GM21447 (cell line): ENCODE results near the gene TMTC2.

Experiments used
- ATAC-seq: cut with Tn5 transposase; IDR thresholded peaks from one replicate; pipeline ENCODE4 v1.9.1; 2021; ENCODE audit not compliant: unreplicated experiment

Gene TMTC2

DNA sequence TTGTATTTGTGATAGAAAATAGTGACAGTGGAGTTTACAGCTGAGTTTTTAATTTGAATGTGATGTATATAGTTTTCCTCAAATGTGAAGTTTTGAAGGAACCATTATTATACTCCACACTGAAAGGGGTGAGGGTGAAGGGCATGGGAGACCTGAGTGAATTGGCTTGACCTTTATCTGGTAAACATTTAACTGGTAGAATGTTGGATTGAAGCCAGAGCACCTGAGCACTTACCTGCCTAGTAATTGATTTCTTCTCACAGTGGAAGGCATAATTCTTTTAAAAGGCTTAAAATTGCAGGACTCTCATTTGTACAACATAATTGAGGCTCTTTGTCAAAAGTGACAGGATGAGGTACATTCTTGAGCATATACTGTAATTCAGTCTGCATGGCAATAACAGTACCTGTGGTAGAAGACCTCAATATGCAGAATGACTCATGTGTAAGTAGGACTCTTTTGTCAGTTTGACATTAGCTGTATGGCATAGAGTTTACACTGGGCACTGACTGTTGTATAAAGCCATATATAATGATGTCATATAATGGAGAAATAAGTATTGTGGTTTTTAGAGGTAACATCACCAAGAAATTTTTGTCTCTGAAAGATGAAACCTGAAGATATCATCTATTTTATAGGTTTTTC lies 309.6 kb downstream of the TMTC2 start:
- no peak for ATAC-seq

DNA sequence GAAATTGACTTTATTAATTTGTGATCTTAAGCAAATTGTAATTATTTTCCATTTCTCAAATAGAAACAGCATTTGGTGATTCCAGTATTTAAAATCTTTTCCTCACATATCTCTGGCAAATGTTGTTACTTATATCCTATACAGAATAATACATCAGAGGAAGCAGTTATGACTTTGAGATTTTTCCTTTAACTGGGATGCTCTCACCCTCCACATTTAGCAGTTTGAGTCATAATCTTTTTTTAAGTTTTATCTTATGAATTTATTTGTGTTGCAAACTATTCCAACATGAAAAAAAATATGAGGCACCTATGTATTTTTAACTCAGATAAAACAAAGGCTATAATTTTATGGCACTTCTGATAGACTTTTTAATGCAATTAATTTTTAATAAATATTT lies 311.8 kb downstream of the TMTC2 start:
- no peak for ATAC-seq

DNA sequence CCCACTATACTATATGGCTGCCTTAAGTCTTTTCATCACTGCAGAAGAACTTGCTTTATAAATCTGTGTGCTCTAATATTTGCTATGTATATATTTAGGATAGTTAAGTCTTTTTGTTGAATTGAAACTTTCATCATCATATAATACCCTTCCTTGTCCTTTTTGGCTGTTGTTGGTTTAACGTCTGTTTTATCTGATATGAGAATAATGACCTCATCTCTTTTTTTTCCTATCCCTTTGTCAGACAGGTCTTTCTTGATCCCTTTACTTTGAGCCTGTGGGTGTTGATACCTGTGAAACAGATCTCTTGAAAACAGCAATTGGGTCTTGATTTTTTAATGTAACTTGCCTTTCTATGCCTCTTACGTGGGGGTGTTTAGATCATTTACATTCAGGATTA lies 316.3 kb downstream of the TMTC2 start:
- no peak for ATAC-seq

DNA sequence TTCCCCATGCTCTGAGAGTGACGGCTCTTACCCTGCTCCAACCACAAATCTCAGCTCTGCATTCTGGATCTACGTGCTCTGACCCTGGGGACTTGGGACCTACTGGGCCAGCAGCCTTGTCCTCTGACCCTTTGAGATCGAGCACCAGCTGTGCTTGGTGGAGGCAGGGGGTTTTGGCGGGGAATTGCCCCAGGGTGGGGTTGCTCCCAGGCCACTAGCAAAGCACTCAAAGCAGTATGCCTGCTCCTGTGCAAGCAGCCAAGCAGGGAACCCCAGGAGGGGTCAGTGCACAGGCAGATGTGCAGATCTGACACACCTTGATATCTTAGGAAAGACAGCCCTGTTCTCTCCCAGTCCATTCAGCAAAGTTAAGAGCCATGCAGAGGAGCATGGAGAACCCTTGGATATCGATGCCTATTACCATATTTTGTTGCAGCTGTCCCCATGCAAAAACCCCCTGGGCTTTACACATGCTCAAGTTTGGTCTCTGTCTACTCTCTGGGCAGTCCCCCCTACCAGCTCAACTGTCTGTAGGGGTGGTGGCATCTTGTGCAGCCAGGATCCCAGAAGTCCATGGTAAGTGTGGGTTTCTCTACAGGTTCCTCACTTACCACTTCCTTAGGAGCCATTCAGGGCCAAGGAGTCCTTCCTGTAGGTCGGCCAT lies 319.0 kb downstream of the TMTC2 start:
- no peak for ATAC-seq

DNA sequence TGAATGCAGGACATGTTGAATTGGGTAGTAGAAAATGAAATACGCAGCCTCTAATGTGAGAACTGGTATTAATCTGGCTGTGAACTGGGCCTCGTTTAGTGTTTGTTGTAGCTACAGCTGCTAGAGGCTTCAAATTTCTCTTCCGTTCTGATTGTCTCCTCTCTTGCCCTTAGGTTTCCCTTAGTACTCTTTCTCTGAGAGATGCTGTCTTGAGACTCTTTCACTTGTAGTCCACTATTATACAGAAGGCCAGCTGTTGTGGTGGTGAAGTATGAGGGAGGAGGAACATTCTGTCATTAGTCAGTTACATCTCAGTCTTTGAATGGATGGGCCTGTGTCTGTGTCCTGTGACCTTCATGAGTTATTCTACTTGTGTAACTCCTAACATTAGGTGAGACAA lies 322.0 kb downstream of the TMTC2 start:
- no peak for ATAC-seq

DNA sequence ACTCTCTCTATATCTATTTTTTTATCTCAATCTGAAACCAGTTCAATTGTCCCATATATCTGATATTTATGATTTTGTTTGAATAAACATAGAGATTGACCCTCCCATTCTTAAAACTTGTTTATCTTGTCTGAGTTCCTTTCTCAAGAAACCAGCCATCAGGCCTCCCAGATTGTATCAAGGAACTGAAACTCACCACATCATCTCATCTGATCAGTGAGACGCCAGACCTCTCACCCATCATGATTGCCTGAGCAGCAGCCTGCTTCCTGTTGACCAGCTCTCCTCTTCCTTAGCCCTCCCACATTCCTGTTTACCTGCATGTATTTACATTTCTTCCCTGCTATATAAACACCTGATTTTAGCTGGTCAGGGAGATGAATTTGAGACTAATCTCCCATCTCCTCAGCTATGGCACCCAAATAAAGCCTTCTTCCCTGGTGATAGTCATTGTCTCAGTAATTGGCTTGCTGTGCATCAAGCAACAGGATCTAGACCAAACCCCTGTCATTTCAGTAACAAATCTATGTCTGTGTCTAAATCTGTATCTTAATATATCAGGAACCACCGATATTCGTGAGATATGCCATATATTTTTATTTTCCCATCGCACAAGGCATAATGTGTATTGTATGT lies 323.6 kb downstream of the TMTC2 start:
- no peak for ATAC-seq

DNA sequence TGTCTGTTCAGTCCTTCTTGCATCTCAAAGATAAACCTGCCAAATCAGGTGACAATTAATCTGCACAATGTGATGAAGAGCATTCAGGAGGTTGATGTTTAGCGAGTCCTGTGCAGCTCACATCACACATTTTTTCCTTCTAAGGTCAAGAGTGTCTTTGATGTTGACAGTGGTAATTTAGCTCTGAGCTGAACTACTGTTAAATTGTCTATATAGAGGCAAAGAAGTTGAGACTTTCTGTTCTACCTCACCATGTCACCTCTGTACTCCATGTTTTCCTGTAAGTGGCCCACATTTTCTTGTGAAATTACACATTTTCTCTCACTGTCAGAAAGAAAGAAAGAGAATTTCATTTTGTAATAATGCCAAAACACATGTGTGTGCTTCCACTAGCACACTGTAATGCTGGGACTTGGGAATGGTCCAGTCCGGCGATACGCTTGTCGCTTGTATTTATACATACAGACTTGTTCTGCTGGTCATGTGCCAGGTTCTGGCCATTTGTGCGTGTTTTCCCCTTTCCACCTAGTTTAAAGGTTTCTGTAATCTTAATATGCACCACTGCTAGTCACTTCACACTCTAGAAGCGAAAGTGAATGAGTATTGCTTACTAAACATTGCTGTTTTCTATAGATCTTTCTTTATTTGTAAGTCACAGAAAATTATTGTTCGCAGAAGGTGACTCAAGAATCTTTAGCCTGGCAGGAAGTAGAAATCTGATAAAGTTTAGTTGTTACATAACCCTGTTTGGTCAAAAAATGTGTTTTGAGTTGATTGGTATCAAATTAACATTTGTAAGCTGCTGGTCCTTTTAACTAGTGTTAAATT lies 328.9 kb downstream of the TMTC2 start:
- ATAC-seq = no peak

DNA sequence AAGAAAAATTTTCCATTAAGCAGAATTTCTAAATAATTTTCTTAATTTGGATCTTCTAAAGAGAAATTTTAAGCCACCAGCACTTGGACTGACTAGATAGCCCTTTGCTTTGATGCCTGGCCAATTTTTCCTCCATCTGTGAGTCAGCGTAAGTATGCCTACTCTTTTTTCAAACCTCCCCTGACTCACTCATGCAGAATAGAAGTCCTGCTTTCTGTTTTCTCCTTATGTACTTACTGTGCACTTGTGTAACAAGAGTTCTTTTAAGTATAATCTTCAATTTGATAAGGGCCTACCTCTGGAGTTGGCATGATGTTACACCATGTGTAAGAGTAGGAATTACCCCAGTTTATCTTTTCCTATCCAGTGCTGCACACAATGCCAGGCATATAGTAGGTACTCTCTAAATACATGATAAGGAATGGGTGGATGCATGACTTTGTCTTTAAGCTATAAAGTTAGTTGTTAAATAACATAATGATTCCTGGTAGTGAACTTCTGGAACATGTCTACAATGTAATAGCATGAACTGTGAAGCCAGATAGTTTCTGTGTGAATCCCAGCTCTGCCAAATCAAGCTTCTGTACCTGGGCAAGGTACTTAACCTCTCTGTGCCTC lies 329.6 kb downstream of the TMTC2 start:
- no peak for ATAC-seq

DNA sequence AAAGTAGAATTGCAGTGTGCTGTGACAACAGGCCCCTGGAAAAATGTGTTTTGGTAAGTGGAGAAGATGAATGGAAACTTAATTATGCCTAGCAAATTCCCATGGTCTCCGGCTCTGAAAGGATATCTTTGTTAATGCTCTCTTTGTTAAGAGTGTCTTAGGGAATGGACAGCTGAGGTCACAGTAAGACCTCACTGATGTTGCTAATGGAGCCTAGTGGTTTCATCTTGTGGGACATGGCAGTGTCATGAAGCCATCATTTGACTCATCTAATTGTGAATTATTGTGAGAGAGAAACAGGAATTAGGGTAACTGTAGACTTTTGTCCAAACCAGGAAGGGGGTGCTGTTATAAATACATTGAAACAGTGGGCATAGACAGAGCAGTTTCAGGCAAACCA lies 330.3 kb downstream of the TMTC2 start:
- ATAC-seq = no peak

DNA sequence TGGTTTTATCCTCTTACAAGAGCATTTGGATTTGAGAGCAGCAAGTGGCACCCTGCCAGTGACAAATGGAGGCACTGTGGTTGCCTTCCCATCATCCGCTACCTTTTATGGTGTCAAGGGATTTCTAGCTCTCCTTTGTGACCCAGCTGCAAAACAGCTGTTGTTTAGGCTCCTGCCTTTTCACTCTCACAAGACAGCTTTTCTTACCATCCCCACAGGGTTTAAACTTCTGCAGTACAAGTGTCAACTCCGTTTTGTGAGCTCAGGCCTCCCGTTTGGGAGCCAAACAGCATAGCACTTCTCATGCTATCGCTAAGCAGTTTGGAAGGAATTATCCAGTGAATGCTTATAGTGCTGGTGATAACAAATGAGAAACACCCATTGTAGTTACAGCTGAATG lies 331.4 kb downstream of the TMTC2 start:
- no peak for ATAC-seq

DNA sequence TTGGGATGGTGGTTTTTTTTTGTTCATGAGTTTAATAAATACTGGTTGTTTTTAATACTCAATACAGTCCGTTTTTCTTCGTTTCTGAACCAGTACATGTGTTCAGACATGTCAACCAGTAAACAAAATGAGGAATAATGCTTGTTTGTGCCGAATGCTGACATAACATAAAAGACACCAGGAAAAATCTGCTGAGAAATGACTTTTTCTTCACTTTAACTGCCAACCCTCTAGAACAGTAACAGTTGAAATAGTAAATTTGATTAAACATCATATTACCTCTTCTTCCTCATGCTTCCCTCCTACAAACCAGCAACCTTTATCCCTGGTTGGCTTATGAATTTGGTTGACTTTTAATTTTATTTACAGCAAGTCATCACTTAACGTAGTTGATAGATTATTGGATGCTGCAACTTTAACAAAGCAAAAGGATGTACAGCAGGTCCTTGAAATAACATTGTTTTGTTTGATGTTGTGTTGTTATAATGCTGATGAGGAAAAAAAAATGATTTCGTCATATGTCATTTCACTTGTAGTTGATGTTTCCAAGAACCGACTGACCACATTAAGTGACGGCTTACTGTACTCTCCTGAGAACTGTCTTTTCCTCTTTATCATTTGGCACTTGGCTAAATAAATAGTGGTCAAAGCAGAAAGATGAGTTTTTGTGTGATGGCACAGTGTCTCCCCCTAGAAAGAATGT lies 340.5 kb downstream of the TMTC2 start:
- no peak for ATAC-seq

DNA sequence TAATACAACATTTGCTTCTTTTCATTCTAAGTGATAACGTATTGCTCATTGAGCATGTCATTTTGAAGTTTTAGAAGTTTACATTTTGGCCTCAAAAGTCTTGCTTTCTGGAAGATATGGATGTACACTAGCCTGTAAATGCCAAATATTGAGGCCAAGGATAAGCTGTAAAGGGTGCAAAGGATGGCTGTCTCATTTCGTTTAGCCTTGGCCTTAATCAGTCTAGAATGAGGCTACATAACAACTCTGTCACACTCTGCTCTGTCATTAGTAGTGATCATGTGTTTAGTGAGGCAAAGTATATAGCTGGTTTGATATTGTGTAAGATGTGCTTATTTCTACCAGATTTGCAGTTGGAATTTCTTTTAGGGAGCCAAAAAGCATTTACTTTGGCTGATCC lies 344.5 kb downstream of the TMTC2 start:
- no peak for ATAC-seq

DNA sequence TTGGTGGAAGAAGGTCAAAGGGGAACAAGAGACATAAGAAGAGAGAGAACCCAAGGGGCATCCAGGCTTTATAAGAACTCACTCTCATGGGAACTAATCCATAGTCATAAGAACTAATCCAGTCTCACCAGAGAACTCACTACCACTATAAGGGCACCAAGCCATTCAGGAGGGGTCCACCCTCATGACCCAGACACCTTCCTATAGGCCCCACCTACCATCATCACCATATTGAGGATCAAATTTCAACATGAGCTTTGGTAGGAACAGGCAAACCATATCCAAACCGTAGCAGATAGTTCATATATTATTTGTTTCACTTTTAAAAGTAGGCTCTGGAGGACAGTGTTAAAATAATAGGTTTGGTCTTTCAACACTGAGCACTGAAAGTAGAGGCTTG lies 350.1 kb downstream of the TMTC2 start:
- no peak for ATAC-seq

DNA sequence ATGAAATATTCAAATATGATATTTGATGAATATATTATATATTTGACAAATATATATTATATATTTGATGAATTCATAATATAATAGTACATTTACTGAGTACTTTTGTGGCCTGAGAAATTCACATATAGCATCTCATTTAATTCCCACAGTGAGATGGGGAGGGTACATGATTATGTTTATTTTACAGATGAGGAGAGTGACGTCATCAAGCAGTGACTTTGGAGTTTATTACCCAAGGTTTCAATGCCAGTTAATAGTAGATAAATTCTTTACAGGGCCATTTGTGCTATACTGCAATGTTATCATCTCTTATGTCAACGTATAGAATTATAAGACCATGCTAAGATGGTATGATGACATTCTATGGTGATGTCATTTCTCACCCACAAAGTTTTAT lies 352.7 kb downstream of the TMTC2 start:
- no peak for ATAC-seq

DNA sequence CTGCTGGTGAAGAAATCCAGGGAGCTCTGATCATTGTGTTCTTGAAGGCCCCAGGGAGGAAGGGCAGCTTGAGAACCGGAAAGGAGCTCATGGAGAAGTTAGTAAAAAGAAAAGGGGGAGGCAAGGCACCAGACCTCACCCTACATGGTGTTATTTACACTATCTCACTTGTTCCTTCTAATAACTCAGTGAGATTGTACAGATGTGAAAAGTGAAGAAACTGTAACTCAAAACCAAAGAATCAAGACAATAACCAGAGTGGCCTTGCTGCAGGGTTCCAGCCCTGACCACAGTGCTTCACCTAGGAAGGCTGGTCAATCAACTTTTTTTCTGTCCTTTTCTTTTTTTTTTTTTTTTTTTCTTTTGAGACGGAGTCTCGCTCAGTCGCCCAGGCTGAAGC lies 353.6 kb downstream of the TMTC2 start:
- ATAC-seq = no peak

DNA sequence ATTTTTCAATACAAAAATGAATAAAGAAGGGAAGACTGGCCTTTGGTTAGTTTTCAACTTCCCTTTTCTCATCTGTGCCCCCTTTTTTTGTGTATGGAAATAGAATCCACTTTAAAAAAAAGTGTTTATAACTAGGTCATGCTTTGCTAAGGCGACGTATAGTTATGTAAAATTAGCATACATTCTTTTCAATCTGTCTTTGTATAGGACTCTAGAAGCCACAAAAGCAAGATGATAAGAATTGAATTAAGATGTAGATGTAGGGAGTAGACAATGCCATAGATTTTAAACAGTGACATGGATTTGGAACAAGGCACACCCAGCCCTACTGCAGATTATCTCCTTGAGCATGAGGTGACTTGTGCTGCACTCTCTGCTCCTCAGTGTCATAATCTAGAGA lies 354.3 kb downstream of the TMTC2 start:
- no peak for ATAC-seq

DNA sequence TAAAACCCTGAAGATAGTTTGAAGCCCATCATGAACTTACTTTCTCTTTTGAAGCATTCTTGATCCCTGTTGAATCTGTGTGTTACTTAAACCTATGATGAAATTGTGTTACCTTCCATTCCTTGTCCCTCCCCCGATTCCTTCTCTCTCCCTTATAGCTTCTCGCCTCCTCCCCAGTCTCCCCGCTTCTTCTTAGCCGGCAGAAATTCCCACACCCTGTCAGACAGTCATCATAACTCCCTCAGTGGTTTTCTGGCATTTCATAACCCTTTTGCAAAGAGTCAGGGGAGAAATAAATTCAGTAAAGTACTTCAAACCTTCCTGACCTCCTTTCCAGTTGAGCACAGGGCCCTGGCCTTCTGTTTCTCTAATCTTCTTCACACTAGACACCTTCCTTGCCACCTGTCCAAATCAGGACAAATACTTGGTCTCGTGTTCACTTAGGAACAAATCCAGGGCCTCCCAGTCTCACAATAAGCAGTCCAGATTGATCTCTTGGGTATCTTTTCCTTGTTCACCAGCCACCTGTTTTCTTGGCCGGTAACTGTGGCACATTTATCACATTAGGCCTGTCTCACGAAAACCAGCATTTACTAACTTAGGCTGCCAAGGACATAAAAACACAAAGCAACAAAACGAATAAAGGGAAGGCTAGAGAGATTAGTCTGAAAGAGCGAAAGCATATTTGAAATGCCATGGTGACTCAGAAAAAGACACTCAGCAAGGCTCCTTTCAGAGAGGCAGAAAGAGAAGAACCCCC lies 355.9 kb downstream of the TMTC2 start:
- ATAC-seq = no peak

DNA sequence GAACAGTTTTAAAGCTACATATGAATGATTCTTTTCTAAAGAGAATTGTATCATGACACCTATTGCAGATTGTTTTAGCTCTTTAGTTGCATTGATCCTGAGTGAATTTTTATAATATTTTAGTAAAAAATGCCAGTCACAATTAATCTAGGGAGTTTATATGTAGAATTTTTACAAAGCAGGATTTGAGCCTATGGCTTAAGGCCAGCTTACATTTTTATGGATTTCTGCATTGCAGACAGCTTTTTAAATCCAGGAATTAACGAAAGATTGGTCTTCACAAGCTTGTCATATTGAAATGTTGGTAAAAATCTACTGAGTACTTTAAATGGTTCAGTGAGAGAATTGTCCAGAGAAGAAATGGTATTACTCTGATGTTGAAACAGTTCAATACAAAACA lies 358.0 kb downstream of the TMTC2 start:
- ATAC-seq = no peak

DNA sequence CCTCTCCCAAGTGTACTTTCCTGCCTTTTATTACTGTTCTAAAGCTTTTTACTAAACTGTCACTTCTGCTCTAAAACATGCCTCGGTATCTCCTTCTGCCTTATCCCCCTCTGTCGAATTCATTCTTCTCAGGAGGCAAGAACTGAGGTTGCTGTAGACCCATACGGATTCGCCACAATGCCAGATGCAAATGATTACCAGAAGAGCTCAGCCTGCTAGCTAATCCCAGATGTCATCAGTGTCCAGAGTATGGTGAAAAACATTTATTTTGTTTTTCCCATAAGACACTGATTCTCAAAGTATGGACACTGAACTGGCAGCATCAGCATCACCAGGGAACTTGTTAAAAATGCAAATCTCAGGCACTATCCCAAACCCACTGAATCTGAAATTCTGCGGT lies 359.3 kb downstream of the TMTC2 start:
- ATAC-seq = no peak

DNA sequence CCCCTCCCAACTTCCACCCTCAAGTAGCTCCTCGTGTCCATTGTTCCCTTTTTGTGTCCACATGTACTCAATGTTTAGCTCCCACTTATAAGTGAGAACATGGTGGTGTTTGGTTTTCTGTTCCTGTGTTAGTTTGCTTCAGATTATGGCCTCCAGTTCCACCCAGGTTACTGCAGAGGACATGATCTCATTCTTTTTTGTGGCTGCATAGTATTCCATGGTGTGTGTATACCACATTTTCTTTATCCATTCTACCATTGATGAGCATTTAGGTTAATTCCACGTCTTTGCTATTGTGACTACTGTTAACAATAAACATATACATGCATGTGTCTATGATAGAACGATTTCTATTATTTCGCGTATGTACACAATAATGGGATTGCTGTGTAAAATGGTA lies 362.6 kb downstream of the TMTC2 start:
- no peak for ATAC-seq
